ENCODE measurements around the gene BAIAP2L1. TPM values are rescaled to one million over a fixed set of nuclear protein-coding genes. Genes with fewer than 3 reads are reported as not detected.
A peak's percentile ranks its signal among the peaks of the same experiment; 100 is the strongest.

The BAIAP2L1 gene
- total RNA-seq, 3 donors from 2014 or later (not counting 1 experiment from before 2014, with no cell fraction given) = not detected

- Mint-ChIP-seq H3K4me1 (peaks cover 22 to 38% of the 10 kb centered on the region in 2 donors), H3K27me3 (ENCODE audit: low read depth in 2 of 2) (no peaks in the 10 kb centered on the region), H3K27ac (peak overlapping the region; percentile 73 to 87), H3K36me3 (no peaks in the 10 kb centered on the region), H3K4me3 (peak overlapping the region; percentile 80), H3K9me3 (no peaks in the 10 kb centered on the region)
- WGBS (ENCODE audit: insufficient coverage) = 81% methylated on average over 16 of the region's 16 CpGs
- H3K9me3 ChIP-seq (ENCODE audit: control insufficient read depth, insufficient read depth, low read length) = no peaks in the 10 kb centered on the region
- no peaks in the 10 kb centered on the region for H3K36me3 ChIP-seq (ENCODE audit: control insufficient read depth, insufficient read depth, low read length)
- H3K27ac ChIP-seq (ENCODE audit: low read length) = no peak overlapping the region
- intact Hi-C loops (cut with micrococcal nuclease) = no loop called here
- peaks cover 59% of the 10 kb centered on the region for H3K4me1 ChIP-seq (ENCODE audit: control insufficient read depth, insufficient read depth, low read length)
- no peaks in the 10 kb centered on the region for H3K27me3 ChIP-seq (ENCODE audit: control insufficient read depth, insufficient read depth, low read length)
- DNase-seq = no peak
- no peak for ATAC-seq
- H3K4me3 ChIP-seq (ENCODE audit: low read length) = no peak overlapping the region
- no peak for TF ChIP-seq CTCF (IDR thresholded peaks at IDR 0.05)
Measured at GRCh38 chr7:98282703-98283102, 118.2 kb downstream of the BAIAP2L1 start.

GRCh38 chr7:98281757-98282606 is 118.9 kb downstream of the BAIAP2L1 start:
- Mint-ChIP-seq H3K27ac (peak overlapping the region; percentile 73 to 87), H3K9me3 (no peaks in the 10 kb centered on the region), H3K4me3 (peak overlapping the region; percentile 80), H3K4me1 (peaks cover 22 to 38% of the 10 kb centered on the region in 2 donors), H3K36me3 (no peaks in the 10 kb centered on the region), H3K27me3 (ENCODE audit: low read depth in 2 of 2) (no peaks in the 10 kb centered on the region)
- Histone ChIP-seq H3K36me3 (ENCODE audit: control insufficient read depth, insufficient read depth, low read length) (no peaks in the 10 kb centered on the region), H3K27me3 (ENCODE audit: control insufficient read depth, insufficient read depth, low read length) (no peaks in the 10 kb centered on the region), H3K4me1 (ENCODE audit: control insufficient read depth, insufficient read depth, low read length) (peaks cover 53% of the 10 kb centered on the region), H3K9me3 (ENCODE audit: control insufficient read depth, insufficient read depth, low read length) (no peaks in the 10 kb centered on the region), H3K4me3 (ENCODE audit: low read length) (peak overlapping the region; percentile 60), H3K27ac (ENCODE audit: low read length) (no peak overlapping the region)
- peak; percentile 11 to 32 (median 24) for ATAC-seq
- intact Hi-C loops (cut with micrococcal nuclease) = loop anchor here (2.0 kb wide), 1 partner anchor 29 kb away; the partner anchor contains the start of gene TECPR1
- 7% methylated on average over 76 of the region's 77 CpGs for WGBS (ENCODE audit: insufficient coverage)
- DNase-seq = peak; percentile 50 to 59
- no peak for TF ChIP-seq CTCF (IDR thresholded peaks at IDR 0.05)

- intact Hi-C loops (cut with micrococcal nuclease) = loop anchor here (2.0 kb wide), 1 partner anchor 28 kb away; the partner anchor contains the start of gene TECPR1
- WGBS (ENCODE audit: insufficient coverage) = under 1% methylated on average over 82 of the region's 92 CpGs
- H3K9me3 ChIP-seq (ENCODE audit: control insufficient read depth, insufficient read depth, low read length) = no peaks in the 10 kb centered on the region
- Mint-ChIP-seq H3K4me3 (peak within 1 kb of the TSS; percentile 88), H3K27ac (peak within 1 kb of the TSS; percentile 74 to 87), H3K4me1 (peaks cover 22 to 33% of the 10 kb centered on the region in 2 donors), H3K9me3 (no peaks in the 10 kb centered on the region), H3K27me3 (ENCODE audit: low read depth in 2 of 2) (no peaks in the 10 kb centered on the region), H3K36me3 (no peaks in the 10 kb centered on the region)
- DNase-seq = peak; percentile 84 to 94
- no peaks in the 10 kb centered on the region for H3K36me3 ChIP-seq (ENCODE audit: control insufficient read depth, insufficient read depth, low read length)
- H3K4me3 ChIP-seq (ENCODE audit: low read length) = peak within 1 kb of the TSS; percentile 60
- H3K4me1 ChIP-seq (ENCODE audit: control insufficient read depth, insufficient read depth, low read length) = peaks cover 49% of the 10 kb centered on the region
- peak; percentile 81 to 93 (median 85) for ATAC-seq
- no peaks in the 10 kb centered on the region for H3K27me3 ChIP-seq (ENCODE audit: control insufficient read depth, insufficient read depth, low read length)
- H3K27ac ChIP-seq (ENCODE audit: low read length) = peak within 1 kb of the TSS; percentile 61
- TF ChIP-seq CTCF (IDR thresholded peaks at IDR 0.05) = no peak
Measured at GRCh38 chr7:98280791-98281756, 119.8 kb downstream of the BAIAP2L1 start, which contains the start of gene BRI3. BRI3 (plus strand) TSS chr7:98281686; CDS start chr7:98281796, 110 bp downstream.
